GM12878 (cell line): Measurements from ENCODE around the gene PADI2. TPM values are rescaled to one million over a fixed set of nuclear protein-coding genes. Genes with fewer than 3 reads are reported as not detected.

ENCODE experiments used
- ATF2 ChIP-seq: IDR thresholded peaks from 2 replicates; pipeline ENCODE4 v1.6.1; 2012; ENCODE audit warnings: low read length, inconsistent platforms
- ATF7 ChIP-seq: fragments of 450-650 bp; IDR thresholded peaks from 2 replicates; pipeline ENCODE4 v1.6.1; 2016; ENCODE audit warnings: low read depth, mild to moderate bottlenecking
- IRF5 ChIP-seq: fragments of 450-650 bp; IDR thresholded peaks from 2 replicates; pipeline ENCODE4 v1.6.1; 2017; ENCODE audit warnings: borderline replicate concordance
- POU2F2 ChIP-seq: IDR thresholded peaks from 3 replicates; pipeline ENCODE4 v1.6.1; 2011; ENCODE audit warnings: low read depth, mild to moderate bottlenecking, low read length, borderline replicate concordance
- TCF12 ChIP-seq: IDR thresholded peaks from 2 replicates; pipeline ENCODE4 v1.6.1; 2011; ENCODE audit warnings: low read depth, mild to moderate bottlenecking, low read length
- TCF3 ChIP-seq: IDR thresholded peaks from 2 replicates; pipeline ENCODE4 v1.6.1; 2012; ENCODE audit warnings: low read depth, mild to moderate bottlenecking, low read length, borderline replicate concordance; ENCODE audit not compliant: insufficient read depth
- ZNF687 ChIP-seq: fragments of 450-650 bp; IDR thresholded peaks from 2 replicates; pipeline ENCODE4 v1.6.1; 2017; ENCODE audit warnings: mild to moderate bottlenecking, moderate library complexity
- polyA plus RNA-seq, 11 experiments: library from polyadenylated mRNA; depleted of rRNA in 4 of 11; unstranded in 6 of 11; stranded (reverse) in 5 of 11; fragments of >200 nt; fragmentation: Nextera tagmentation in 4 of 11; fragmentation: Illumina TruSeq in 1 of 11; extraction: Ambion mirVana in 4 of 11; extraction: Trizol in 1 of 11; gene quantifications; 1 replicate in 1 of 11; 2 replicates in 10 of 11; pipeline versions ENCODE4 v1.2.1 to v1.2.3, GENCODE V29; 2011 to 2016; ENCODE audit warnings: inconsistent platforms in 2 of 11, missing spikeins in 2 of 11, low read depth in 1 of 11
- total RNA-seq, 4 experiments: library from RNA; depleted of rRNA in 3 of 4; stranded (reverse); fragments of >200 nt in 3 of 4; fragmentation: Illumina TruSeq in 1 of 4; extraction: Trizol in 1 of 4; gene quantifications; 2 replicates each; pipeline versions ENCODE4 v1.2.1 to v1.2.3, GENCODE V29; 2013 to 2021

Gene PADI2
- total and polyA plus RNA-seq, 10 of the 15 experiments (the other 5 are each of a cell fraction or from before 2014, with no cell fraction given): 0.05 to 3.0 (median 0.10) TPM; not detected in 1

GRCh38 chr1:17094664-17095063 is 24.6 kb downstream of the PADI2 start (continued):
- TF ChIP-seq ATF7 (peak; percentile 30; the same call in 1 of the 2 replicates), IRF5 (no peak), POU2F2 (no peak), TCF12 (peak; percentile 83), TCF3 (no peak), ATF2 (peak; percentile 66), ZNF687 (0 out of 2 replicates have a peak, but pooled peaks have one; percentile 59)
